Natural killer cell treated with Interleukin-12 subunit alpha and Interleukin-12 subunit beta and Interleukin-15 and Interleukin-18, amount 100 ng/mL, for 72 hours (primary cell): Measurements from ENCODE around the gene NUP98. TPM values are rescaled to one million over a fixed set of nuclear protein-coding genes. Genes with fewer than 3 reads are reported as not detected.
A peak's percentile ranks its signal among the peaks of the same experiment; 100 is the strongest.

Experiments
- ATAC-seq, 2 donors: fragments of 150-1000 bp; cut with Tn5 transposase in 1 of 2; sonication (Bioruptor Pico), chemical (Tn5 transposase) in 1 of 2; 2 replicates each; pipeline ENCODE4 v1.10.0; 2021
- DNase-seq: peaks from one replicate; pipeline ENCODE4 v3.0.0; 2022; ENCODE audit warnings: low spot score
- H3K27ac Mint-ChIP-seq, 2 donors: 1 replicate in 1 of 2; 2 replicates in 1 of 2; pipeline ENCODE4 v1.8.0; 2022; ENCODE audit warnings: mixed read lengths in 2 of 2, mild to moderate bottlenecking in 1 of 2, moderate library complexity in 1 of 2
- H3K27me3 Mint-ChIP-seq, 2 donors: 1 replicate in 1 of 2; 2 replicates in 1 of 2; pipeline ENCODE4 v1.8.0; 2022; ENCODE audit warnings: mixed read lengths in 2 of 2
- H3K36me3 Mint-ChIP-seq: one replicate; pipeline ENCODE4 v1.8.0; 2022; ENCODE audit warnings: mixed read lengths
- H3K4me1 Mint-ChIP-seq, 2 donors: 1 replicate in 1 of 2; 2 replicates in 1 of 2; pipeline ENCODE4 v1.8.0; 2022; ENCODE audit warnings: low read depth in 2 of 2, mixed read lengths in 2 of 2, mild to moderate bottlenecking in 1 of 2
- H3K4me3 Mint-ChIP-seq: one replicate; pipeline ENCODE4 v1.8.0; 2022; ENCODE audit warnings: mixed read lengths
- H3K9me3 Mint-ChIP-seq: 2 replicates; pipeline ENCODE4 v1.8.0; 2022; ENCODE audit warnings: mixed read lengths
- total RNA-seq, 2 donors: library from RNA; stranded (reverse); gene quantifications; one replicate each; pipeline ENCODE4 v1.2.3, GENCODE V29; 2022

Gene NUP98
- total RNA-seq: 100 to 1,000 TPM; 116 to 176 TPM

- ATAC-seq (peak; percentile 96), DNase-seq (peak; percentile 100)
- no peaks in the 10 kb centered on the region for H3K9me3 Mint-ChIP-seq
- peak within 1 kb of the TSS; percentile 92 to 96 for H3K27ac Mint-ChIP-seq
- H3K4me3 Mint-ChIP-seq: peak within 1 kb of the TSS; percentile 96
- no peaks in the 10 kb centered on the region for H3K27me3 Mint-ChIP-seq
- peaks cover 23 to 26% of the 10 kb centered on the region in 2 donors for H3K4me1 Mint-ChIP-seq
- H3K36me3 Mint-ChIP-seq: peaks cover 9% of the 10 kb centered on the region
Measured at GRCh38 chr11:3797329-3798090, at the start of gene NUP98. NUP98 (minus strand) TSS chr11:3797554; CDS start chr11:3782117, 15,437 bp downstream.

DNA sequence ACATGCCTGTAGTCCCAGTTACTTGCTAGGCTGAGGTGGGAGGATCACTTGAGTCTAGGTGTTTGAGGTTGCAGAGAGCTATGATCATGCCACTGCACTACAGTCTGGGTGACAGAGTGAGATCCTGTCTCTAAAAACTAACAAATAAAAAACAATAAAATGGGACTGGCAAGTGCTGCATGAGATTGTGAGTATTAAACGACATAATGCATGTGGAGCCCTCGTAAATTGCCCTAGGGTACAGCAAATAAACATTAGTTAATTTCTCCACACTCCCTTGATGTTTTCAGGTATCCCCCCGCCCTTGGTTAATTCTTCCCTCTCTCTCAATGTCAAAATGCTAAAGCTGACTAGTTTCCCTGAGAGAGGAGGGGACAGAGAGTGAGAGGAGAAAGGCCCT lies 48.3 kb upstream of the NUP98 start:
- no peaks in the 10 kb centered on the region for H3K9me3 Mint-ChIP-seq
- H3K27ac Mint-ChIP-seq: peak overlapping the region in 1 of 2 donors; percentile 73
- no peak overlapping the region for H3K4me3 Mint-ChIP-seq
- H3K36me3 Mint-ChIP-seq: no peaks in the 10 kb centered on the region
- no peak for DNase-seq
- no peaks in the 10 kb centered on the region for H3K27me3 Mint-ChIP-seq
- peaks cover 13 to 21% of the 10 kb centered on the region in 2 donors for H3K4me1 Mint-ChIP-seq
- ATAC-seq: no peak

GRCh38 chr11:3845246-3845645 lies 47.9 kb upstream of the NUP98 start:
- no peak for ATAC-seq
- H3K27ac Mint-ChIP-seq: no peak overlapping the region
- peaks cover 13 to 21% of the 10 kb centered on the region in 2 donors for H3K4me1 Mint-ChIP-seq
- no peak overlapping the region for H3K4me3 Mint-ChIP-seq
- H3K27me3 Mint-ChIP-seq: no peaks in the 10 kb centered on the region
- no peak for DNase-seq
- no peaks in the 10 kb centered on the region for H3K36me3 Mint-ChIP-seq
- H3K9me3 Mint-ChIP-seq: no peaks in the 10 kb centered on the region

DNA sequence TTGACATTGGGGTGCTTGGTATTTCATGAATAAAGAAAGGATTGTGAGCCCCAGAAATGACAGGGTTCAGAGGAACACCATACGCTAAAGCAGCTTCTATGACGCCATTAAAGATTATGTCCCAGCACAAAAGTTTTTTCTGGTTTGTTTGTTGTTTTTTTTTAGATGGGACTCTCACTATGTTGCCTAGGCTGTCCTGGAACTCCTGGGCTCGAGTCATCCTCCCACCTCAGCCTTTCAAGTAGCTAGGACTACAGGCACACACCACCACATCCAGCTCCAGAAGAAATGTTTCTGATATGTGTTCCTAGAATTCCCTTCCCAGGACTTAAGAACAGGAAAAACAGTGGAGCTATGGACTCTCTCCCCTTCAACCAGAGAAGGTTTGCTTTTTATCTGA lies 46.0 kb upstream of the NUP98 start:
- no peaks in the 10 kb centered on the region for H3K27me3 Mint-ChIP-seq
- no peaks in the 10 kb centered on the region for H3K9me3 Mint-ChIP-seq
- ATAC-seq (no peak), DNase-seq (no peak)
- peaks cover 22 to 30% of the 10 kb centered on the region in 2 donors for H3K4me1 Mint-ChIP-seq
- peak overlapping the region; percentile 39 to 41 for H3K27ac Mint-ChIP-seq
- H3K4me3 Mint-ChIP-seq: no peak overlapping the region
- H3K36me3 Mint-ChIP-seq: peaks cover 10% of the 10 kb centered on the region

DNA sequence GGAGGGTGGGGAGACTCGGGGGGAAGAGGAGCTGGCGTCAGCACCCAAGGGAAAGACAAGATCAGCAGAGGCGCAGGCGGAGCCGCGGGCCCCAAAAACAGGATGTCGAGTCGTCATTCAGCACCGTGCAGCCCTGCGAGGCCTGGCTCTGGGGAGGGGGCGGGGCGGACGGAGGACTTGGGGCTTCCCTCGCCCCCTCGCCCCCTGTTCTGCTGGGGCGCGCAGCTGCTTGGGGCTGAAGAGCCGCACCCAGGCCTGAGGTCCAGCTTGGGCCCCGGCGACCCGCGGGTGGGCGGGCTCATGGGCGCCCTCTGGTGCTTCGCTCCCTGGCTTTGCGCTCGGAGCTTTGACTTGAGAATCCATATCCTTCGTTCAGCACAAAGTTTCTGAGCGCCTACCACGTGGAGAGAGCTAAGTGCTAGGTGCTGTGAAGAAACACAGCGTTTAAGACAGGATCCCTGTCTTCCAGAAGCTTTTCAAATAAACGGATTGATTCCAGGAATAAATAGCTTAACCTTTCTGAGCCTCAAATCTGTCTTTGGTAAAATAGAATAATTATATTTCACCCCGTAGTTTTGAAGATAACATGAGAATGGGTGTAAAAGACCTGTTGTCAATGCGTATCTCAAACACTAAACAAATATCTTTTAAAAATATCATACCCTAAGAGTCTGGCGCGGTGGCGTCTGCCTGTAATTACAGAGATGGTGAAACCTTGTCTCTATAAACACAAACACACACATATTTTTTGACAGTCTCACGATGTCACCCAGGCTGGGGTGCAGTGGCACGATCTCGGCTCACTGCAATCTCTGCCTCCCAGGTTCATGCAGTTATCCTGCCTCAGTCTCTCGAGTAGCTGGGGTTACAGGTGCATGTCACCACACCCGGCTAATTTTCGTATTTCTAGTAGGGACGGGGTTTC lies 44.3 kb upstream of the NUP98 start:
- Mint-ChIP-seq H3K27ac (peak overlapping the region; percentile 96 to 99), H3K27me3 (no peaks in the 10 kb centered on the region), H3K4me1 (peaks cover 37 to 44% of the 10 kb centered on the region in 2 donors), H3K4me3 (peak overlapping the region; percentile 100), H3K9me3 (no peaks in the 10 kb centered on the region), H3K36me3 (peaks cover 12% of the 10 kb centered on the region)
- DNase-seq: peak; percentile 94
- ATAC-seq: no peak

- Mint-ChIP-seq H3K4me1 (peaks cover 40 to 44% of the 10 kb centered on the region in 2 donors), H3K4me3 (peak within 1 kb of the TSS; percentile 100), H3K27ac (peak within 1 kb of the TSS; percentile 96 to 99), H3K9me3 (no peaks in the 10 kb centered on the region), H3K27me3 (no peaks in the 10 kb centered on the region), H3K36me3 (peaks cover 12% of the 10 kb centered on the region)
- DNase-seq (no peak), ATAC-seq (peak; percentile 85 to 89)
Measured at GRCh38 chr11:3840870-3841425, 43.6 kb upstream of the NUP98 start, which contains the start of gene RHOG. RHOG (minus strand) TSS chr11:3840959; CDS start chr11:3828138, 12,821 bp downstream.

DNA sequence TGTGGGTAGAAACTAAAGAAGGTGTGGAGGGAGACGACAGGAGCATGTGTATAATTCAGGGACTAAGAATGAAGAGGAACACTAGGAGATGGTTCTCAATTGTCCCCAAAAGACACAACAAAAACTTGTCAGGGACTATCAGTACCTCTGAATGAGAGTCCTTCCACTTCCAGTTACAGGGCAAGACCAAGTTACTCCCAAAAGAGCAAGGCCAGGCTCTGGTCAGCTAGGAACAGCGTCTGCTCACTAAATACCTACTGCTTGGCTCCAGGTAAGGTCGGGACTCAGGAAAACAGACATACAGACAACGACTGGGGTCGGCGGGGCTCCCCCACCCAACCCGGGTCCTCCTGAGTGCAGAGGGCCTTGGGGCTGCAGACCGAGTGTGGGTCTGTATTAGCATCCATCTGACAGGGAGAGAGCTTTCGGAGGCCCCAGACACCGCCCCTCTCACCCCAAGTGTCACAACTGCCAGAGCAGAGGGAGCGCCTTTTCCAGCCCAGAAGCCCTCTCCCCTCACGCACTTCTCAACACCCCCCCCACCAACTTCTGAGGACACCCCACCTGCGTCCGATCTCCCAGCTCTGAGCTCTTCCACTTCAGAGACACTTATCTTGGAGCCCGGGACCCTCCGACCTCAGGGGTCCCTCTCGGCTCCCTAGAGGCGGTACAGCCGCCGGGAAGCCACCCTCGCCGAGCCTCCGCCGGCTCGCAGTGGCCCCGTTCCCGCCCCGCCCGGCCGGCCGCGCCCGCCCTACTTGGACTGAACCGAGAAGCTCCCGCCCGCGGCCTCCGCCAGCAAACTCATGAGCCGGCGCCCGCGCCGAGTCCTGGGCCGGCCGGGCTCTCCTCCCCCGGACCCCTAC lies 42.9 kb upstream of the NUP98 start:
- peaks cover 46 to 50% of the 10 kb centered on the region in 2 donors for H3K4me1 Mint-ChIP-seq
- ATAC-seq (no peak), DNase-seq (no peak)
- H3K36me3 Mint-ChIP-seq: peaks cover 19% of the 10 kb centered on the region
- no peaks in the 10 kb centered on the region for H3K9me3 Mint-ChIP-seq
- H3K27me3 Mint-ChIP-seq: no peaks in the 10 kb centered on the region
- peak overlapping the region; percentile 96 to 99 for H3K27ac Mint-ChIP-seq
- H3K4me3 Mint-ChIP-seq: peak overlapping the region; percentile 100

DNA sequence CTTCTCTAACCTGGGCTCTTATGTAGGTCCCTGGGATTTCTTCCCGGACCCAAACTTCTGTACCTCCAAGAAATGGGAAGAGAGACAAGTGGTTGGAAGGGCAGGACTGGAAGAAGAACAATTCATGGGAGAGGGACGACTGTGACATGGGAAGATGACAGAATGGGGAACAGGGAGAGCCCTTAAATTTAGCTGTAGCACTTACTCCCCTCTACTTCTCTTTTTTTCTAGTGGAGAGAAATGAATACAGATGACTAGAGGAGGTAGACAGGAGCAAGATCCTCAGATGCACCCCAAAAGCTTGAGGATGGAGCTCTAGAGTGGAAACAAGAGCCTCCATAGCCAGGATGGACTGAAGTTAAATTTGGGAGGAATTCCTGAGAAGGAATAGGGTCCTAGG lies 41.1 kb upstream of the NUP98 start:
- no peak for ATAC-seq
- H3K4me1 Mint-ChIP-seq: peaks cover 59 to 61% of the 10 kb centered on the region in 2 donors
- no peak for DNase-seq
- H3K27ac Mint-ChIP-seq: peak overlapping the region; percentile 96 to 99
- H3K9me3 Mint-ChIP-seq: no peaks in the 10 kb centered on the region
- H3K4me3 Mint-ChIP-seq: peak overlapping the region; percentile 100
- peaks cover 31% of the 10 kb centered on the region for H3K36me3 Mint-ChIP-seq
- no peaks in the 10 kb centered on the region for H3K27me3 Mint-ChIP-seq

- DNase-seq: no peak
- Mint-ChIP-seq H3K9me3 (no peaks in the 10 kb centered on the region), H3K36me3 (peaks cover 31% of the 10 kb centered on the region), H3K27me3 (no peaks in the 10 kb centered on the region), H3K4me3 (peak overlapping the region; percentile 100), H3K4me1 (peaks cover 65 to 68% of the 10 kb centered on the region in 2 donors), H3K27ac (peak overlapping the region; percentile 96 to 99)
- no peak for ATAC-seq
Measured at GRCh38 chr11:3837793-3838192, 40.4 kb upstream of the NUP98 start.

- Mint-ChIP-seq H3K4me3 (peak overlapping the region; percentile 100), H3K27ac (peak overlapping the region; percentile 96 to 99), H3K9me3 (no peaks in the 10 kb centered on the region), H3K36me3 (peaks cover 31% of the 10 kb centered on the region), H3K4me1 (peaks cover 74 to 77% of the 10 kb centered on the region in 2 donors), H3K27me3 (no peaks in the 10 kb centered on the region)
- peak; percentile 81 for DNase-seq
- peak; percentile 1 to 3 for ATAC-seq
Measured at GRCh38 chr11:3836903-3837302, 39.5 kb upstream of the NUP98 start.

DNA sequence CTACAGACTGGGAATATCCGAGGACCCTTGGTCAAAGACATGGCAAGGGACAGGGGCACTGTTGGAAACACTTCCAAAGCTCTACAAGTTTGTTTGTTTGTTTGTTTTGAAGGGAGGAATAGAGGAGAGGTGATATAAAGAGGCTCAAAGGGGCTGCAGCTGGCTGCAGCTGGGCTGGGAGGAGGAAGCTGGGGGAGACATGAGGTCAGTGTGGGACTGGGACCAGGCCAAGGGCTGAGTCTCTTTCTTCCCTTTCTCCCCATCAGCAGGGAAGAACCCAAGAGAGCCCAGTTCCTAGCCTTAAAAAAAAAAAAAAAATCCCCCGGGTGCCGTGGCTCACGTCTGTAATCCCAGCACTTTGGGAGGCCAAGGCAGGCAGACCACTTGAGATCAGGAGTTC lies 38.4 kb upstream of the NUP98 start:
- Mint-ChIP-seq H3K27me3 (no peaks in the 10 kb centered on the region), H3K9me3 (no peaks in the 10 kb centered on the region), H3K4me1 (peaks cover 82 to 83% of the 10 kb centered on the region in 2 donors), H3K27ac (peak overlapping the region; percentile 96 to 99), H3K4me3 (peak overlapping the region; percentile 100), H3K36me3 (peaks cover 31% of the 10 kb centered on the region)
- no peak for DNase-seq
- ATAC-seq: no peak

- DNase-seq: peak; percentile 79
- H3K4me3 Mint-ChIP-seq: peak overlapping the region; percentile 100
- no peaks in the 10 kb centered on the region for H3K9me3 Mint-ChIP-seq
Measured at GRCh38 chr11:3834664-3835461, 37.5 kb upstream of the NUP98 start.

More at GRCh38 chr11:3834664-3835461, 37.5 kb upstream of the NUP98 start:
- peaks cover 28% of the 10 kb centered on the region for H3K36me3 Mint-ChIP-seq
- peak; percentile 50 to 54 for ATAC-seq
- peak overlapping the region; percentile 96 to 99 for H3K27ac Mint-ChIP-seq
- peaks cover 87% of the 10 kb centered on the region in 2 donors for H3K4me1 Mint-ChIP-seq
- no peaks in the 10 kb centered on the region for H3K27me3 Mint-ChIP-seq
